NOMO-1 treated with dmso at 0.1 percent for 144 hours (cell line): ENCODE results near the gene KAZN.

Source experiments
- DNase-seq: peaks from one replicate; lab custom pipeline; 2025; ENCODE audit not compliant: unreplicated experiment; lab: John Stamatoyannopoulos, UW

Gene KAZN

GRCh38 chr1:15158506-15159165 is 560.2 kb downstream of the KAZN start:
- no peak for DNase-seq

GRCh38 chr1:15159166-15159555 is 560.7 kb downstream of the KAZN start:
- no peak for DNase-seq

- no peak for DNase-seq
These were observed 562.1 kb downstream of the KAZN start for GRCh38 chr1:15160626-15161025.

DNA sequence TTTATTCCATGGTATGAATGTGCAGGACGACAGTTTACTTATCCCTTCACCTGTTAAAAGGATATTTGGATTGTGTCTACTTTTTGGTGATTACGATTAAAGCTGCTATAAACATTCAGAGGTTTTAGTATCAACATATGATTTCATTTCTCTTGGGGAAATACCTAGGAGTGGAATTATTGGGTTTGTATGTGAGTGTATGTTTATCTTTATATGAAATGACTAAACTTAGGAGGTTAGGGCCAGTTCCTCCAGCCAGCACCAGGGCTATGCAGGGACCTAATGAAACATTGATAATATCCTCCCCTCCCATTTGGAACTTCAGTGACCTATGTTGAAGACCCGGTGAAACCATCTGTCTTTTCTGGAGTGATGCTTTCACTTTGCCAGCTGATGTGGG is 568.9 kb downstream of the KAZN start:
- no peak for DNase-seq
